Measurements from ENCODE around the gene METAP2.
A peak's percentile ranks its signal among the peaks of the same experiment; 100 is the strongest.
"Not testable (repeated sequence)": the region's sequence is repeated elsewhere in the genome, so short reads cannot be mapped to it uniquely, and the experiment has no call there.

The METAP2 gene

GRCh38 chr12:95462551-95462950 is 11.4 kb upstream of the METAP2 start:
- no peak for DNase-seq (ENCODE audit: low spot score)

DNA sequence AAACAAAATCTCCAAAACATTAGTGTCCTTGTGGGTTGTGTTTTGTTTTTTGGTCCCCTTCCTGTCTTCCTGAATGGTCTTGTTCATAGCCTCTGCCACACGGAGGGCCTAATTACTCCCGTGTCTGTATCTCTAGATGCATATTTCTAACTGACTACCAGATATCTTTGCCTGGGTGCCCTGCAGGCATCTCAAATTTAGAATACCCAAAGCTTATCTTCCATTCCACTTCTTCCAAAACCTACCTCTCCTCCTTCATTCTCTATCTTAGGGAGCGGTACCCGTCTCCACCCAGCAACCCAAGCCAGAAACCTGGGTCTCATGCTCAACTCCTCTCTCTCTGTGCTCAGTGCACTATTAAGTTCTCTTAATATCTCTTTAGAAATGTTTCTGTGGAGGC is 10.9 kb upstream of the METAP2 start:
- no peak for DNase-seq (ENCODE audit: low spot score)

DNA sequence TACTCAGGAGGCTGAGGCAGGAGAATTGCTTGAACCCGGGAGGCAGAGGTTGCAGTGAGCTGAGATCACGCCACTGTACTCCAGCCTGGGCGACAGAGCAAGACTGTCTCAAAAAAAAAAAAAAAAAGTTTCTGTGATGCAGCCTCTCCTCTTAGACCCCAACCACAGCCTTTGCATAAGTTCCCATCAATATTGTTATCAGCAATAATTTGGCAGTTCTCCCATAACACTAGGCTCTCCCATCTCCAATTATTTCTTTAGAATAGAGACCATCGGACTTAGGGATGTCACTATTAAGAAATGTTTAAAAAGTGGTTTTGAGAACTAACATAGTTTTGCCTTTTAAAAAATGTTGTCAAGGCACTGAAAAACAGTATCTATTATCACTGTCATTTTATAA is 10.2 kb upstream of the METAP2 start:
- DNase-seq (ENCODE audit: low spot score) = not testable (repeated sequence)

DNA sequence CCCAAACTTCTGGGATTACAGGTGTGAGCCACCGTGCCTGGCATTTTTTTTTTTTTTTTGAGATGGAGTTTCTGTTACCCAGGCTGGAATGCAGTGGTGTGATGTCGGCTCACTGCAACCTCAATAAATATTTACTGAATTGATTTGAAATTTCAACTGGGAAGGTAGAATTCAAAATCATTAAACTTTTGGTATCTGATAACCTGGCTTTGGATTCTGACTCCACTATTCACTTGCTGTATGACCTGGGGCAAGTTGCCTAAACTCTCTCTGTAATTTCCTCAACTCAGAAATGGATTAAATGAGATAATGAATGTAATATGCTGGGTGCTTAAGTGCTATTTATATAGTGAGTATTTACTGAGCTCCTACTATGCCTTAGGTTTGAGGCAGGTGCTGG is 8.7 kb upstream of the METAP2 start:
- no peak for DNase-seq (ENCODE audit: low spot score)

DNA sequence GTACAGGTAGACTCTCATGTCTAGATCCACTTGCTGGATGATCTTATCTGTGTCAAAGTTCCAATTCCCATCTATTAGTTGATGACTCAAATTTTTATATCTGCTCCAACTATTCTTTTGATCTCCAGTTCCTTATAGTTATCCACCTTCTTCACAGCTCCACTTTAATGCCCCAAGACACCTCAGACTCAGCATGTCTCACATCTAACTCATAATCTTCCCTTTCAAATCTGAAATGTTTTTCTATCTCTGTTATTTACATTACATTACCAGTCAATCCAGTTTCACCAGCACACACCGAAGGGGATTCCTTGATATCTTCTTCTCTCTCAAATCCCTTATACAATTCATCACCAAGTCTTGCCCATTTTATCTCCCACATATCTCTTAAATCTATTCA is 3.7 kb upstream of the METAP2 start:
- DNase-seq (ENCODE audit: low spot score) = no peak

GRCh38 chr12:95473231-95473883 is 595 bp upstream of the METAP2 start:
- peak; percentile 32 for DNase-seq (ENCODE audit: low spot score)

GRCh38 chr12:95474660-95474958 is 657 bp downstream of the METAP2 start:
- no peak for DNase-seq (ENCODE audit: low spot score)

DNA sequence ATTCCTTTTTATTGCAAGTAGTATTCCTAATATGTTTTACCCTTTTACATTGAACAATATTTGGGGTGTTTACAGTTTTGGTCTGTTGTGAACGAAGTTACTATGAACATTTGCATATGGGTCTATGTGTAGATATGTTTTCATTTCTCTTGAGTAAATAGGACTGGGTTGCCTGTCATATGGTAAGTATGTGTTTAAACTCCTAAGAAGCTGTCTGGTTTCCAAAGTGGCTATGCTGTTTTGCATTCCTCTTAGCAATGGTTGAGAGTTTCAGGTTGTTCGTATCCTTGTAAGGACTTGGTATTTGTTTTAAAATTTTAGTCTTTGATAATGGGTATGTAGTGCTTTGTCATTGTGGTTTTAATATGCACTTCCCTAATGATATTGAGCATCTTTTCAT is 6.3 kb downstream of the METAP2 start:
- DNase-seq (ENCODE audit: low spot score) = no peak

GRCh38 chr12:95481072-95481471 is 7.1 kb downstream of the METAP2 start:
- DNase-seq (ENCODE audit: low spot score) = no peak

- no peak for DNase-seq (ENCODE audit: low spot score)
Measured at GRCh38 chr12:95481888-95482287, 7.9 kb downstream of the METAP2 start.

DNA sequence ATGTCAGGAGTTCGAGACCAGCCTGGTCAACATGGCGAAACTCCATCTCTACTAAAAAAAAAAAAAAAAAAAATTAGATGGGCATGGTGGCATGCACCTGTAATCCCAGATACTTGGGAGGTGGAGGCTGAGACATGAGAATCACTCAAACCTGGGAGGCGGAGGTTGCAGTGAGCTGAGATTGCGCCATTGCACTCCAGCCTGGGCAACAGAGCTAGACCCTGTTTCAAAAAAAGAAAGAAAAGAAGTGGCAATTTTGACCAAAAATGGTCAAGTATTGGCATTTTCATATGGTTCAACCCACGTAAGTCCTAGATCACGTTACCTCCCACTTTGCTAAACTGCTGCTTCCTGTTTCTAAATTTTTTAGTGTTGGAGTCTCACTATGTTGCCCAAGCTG is 8.6 kb downstream of the METAP2 start:
- not testable (repeated sequence) for DNase-seq (ENCODE audit: low spot score)

DNA sequence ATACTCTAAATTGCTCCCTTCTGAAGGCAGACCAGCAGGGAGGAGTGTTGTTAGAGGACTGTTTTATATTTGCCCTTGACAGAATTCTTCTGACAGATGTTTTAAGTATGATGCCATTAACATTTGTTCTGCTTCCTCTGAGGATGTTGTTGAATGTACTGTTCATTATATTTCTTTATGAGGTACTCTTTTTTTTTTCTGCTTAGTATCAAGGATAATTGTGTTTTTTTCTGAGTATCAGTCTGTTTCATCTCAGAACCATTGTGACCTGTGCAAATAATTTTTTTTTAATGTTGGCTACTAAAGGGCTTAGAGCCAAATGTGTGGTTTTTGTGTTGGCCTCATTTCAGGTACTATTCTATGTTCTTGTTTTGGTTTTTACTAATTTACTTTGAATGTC is 10.6 kb downstream of the METAP2 start:
- no peak for DNase-seq (ENCODE audit: low spot score)

DNA sequence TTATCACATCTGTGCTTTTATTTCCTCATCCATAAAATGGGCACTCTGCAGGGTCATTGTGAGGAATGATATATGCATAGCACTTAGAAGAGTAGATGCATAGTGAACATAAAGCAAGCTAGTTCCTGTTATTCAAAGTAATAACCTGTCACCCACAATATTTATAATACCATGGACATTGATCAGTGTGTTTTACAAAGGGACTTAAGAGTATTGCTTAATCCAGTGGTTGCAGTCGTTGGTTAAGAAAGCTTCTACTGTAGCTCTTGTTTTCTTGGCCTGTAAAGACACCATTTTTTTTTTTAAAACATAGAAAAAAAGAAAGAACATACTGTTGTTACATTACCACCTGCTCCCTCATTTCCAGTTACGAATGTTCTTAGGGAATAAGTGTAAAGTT is 13.1 kb downstream of the METAP2 start:
- DNase-seq (ENCODE audit: low spot score) = no peak

DNA sequence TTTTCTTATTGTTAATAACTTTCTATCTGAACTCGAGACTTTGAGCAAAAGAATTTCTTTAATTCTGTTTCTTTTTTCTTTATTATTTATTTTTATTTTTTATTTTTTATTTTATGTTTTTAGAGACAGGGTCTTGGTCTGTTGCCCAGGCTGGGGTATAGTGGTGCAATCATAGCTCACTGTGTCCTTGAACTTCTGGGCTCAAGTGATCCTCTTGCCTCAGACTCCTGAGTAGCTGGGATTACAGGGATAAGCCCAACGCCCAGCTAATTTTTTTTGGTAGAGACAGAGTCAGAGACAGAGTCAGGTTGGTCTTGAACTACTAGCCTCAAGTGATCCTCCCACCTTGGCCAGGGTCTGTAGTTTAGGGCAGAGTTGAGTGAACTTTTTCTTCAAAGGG is 18.5 kb downstream of the METAP2 start:
- no peak for DNase-seq (ENCODE audit: low spot score)

DNA sequence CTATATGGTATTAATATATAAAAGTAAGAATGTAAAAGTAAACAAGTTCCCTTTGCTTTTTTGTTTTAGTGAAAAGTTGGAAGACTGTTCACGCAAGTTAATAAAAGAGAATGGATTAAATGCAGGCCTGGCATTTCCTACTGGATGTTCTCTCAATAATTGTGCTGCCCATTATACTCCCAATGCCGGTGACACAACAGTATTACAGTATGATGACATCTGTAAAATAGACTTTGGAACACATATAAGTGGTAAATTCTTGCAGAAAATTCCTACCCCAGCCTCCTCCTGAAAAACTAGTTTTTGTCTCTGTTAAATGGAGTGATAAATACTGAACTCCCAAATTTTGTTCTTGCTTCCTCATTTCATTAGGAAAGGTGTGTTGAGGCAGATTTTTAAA is 20.9 kb downstream of the METAP2 start:
- no peak for DNase-seq (ENCODE audit: low spot score)

- no peak for DNase-seq (ENCODE audit: low spot score)
Measured at GRCh38 chr12:95495433-95495832, 21.5 kb downstream of the METAP2 start.

- DNase-seq (ENCODE audit: low spot score) = no peak
Measured at GRCh38 chr12:95497031-95497430, 23.1 kb downstream of the METAP2 start.

GRCh38 chr12:95498968-95499367 is 25.0 kb downstream of the METAP2 start:
- DNase-seq (ENCODE audit: low spot score) = no peak

DNA sequence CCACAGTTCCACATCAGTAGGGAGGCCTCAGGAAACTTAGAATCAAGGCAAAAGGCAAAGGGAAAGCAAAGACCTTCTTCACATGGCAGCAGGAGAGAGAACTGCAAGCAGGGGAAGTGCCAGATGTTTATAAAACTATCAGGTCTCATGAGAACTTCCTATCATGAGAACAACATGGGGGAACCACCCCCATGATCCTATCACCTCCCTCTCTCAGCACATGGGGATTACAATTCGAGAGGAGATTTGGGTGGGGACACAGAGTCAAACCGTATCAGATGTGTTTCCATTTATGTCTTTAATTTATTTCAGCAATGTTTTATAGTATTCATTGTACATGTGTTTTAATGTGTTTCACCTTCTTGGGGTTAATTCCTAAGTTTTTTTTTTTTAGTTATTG is 25.8 kb downstream of the METAP2 start:
- no peak for DNase-seq (ENCODE audit: low spot score)

GRCh38 chr12:95504140-95504539 is 30.2 kb downstream of the METAP2 start:
- DNase-seq (ENCODE audit: low spot score) = no peak

DNA sequence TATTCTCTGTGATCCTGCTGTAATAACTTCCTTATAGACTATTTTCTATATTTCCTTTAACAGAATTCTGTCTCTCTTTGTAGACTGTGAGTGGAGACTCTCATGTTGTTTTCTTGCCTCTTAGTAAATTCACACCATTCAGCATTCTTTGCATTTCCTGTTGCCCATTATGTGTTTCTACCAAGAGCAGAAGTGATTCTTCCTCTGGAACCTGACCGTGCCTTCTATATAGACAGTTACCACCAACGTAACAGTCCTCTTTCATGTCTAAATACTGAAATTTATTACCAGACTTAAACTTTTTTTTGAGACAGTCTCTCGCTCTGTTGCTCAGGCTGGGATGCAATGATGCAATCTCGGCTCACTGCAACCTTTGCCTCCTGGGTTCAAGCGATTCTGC is 31.1 kb downstream of the METAP2 start:
- DNase-seq (ENCODE audit: low spot score) = no peak

DNA sequence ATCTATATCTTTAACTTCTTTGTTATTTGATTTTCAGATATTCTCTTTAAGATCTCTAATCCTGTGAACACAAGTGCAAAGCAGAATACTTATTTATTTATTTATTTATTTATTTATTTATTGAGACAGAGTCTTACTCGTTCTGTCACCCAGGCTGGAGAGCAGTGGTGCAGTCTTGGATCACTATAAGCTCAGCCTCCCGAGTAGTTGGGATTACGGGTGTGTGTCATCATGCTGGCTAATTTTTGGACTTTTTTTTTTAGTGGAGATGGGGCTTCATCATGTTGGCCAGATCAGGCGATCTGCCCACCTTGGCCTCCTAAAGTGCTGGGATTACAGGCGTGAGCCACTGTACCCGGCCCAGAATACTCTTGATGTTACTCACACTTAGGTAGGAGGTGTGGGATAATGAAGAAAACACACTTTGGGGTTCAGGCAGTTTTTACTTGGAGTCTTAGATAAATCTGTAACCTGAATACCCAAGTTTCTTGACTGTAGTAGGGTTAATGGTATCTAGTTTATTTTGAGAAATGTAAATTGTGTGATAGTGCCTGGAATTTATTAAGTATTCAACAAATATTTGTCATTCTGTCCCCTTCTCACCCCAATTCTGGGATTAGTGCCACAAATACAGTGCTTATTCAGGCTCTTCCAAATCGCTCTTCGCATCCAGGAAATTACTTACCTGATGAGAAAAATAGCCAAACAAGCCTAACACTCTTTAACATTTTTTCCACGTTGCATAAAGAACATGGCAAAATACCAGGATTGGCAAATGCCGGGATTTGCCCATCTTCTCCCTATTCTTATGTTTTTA is 33.0 kb downstream of the METAP2 start:
- DNase-seq (ENCODE audit: low spot score) = no peak

DNA sequence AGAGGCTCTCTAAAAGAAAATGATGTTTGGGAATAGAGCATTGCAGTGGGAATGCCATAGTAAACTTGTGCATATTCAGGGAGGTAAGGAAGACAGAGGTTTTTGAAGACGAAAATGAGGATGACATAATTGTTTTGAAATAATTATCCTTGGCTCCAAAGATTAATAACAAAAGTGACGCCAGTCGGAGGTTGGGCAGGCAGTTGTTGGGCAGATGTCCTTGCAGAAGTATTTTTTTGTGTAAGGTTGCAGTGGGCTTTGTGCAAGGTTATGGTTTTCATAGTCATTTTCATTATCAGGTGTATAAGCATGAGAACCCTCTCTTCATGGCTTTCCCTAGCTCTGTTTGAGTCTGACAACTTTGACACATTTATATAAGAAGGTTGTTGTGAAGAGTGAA is 35.3 kb downstream of the METAP2 start:
- DNase-seq (ENCODE audit: low spot score) = no peak

- DNase-seq (ENCODE audit: low spot score) = no peak
Measured at GRCh38 chr12:95511977-95512376, 38.0 kb downstream of the METAP2 start.

Measured in CD4-positive, alpha-beta T cell treated with Interleukin-6 at 100 ng/mL for 8 hours (primary cell).